Lung (tissue), 12 donors: ENCODE data around the gene MYPOP. TPM values are rescaled to one million over a fixed set of nuclear protein-coding genes. Genes with fewer than 3 reads are reported as not detected.

Source experiments
- ATAC-seq: fragments of 200-7000 bp; cut with Tn5 transposase; one replicate; pipeline ENCODE4 v1.9.1; 2020; ENCODE audit warnings: moderate number of reproducible peaks; ENCODE audit not compliant: insufficient read depth, low FRiP score
- DNase-seq, 3 donors: peaks; one replicate each; pipeline ENCODE4 v3.0.0-alpha.2; 2013 to 2017
- H3K27ac ChIP-seq, 2 donors: one replicate each; pipeline ENCODE4 v1.5.1; 2013; ENCODE audit warnings: mild to moderate bottlenecking in 2 of 2, moderate library complexity in 2 of 2, control low read depth in 1 of 2, inconsistent platforms in 1 of 2, low read depth in 1 of 2, low read length in 1 of 2
- H3K27me3 ChIP-seq, 3 donors: one replicate each; pipeline ENCODE4 v1.5.1; 2013; ENCODE audit warnings: low read length in 2 of 3; ENCODE audit not compliant: control insufficient read depth in 3 of 3, insufficient read depth in 3 of 3
- H3K36me3 ChIP-seq, 4 donors: one replicate each; pipeline ENCODE4 v1.5.1; 2013; ENCODE audit warnings: low read length in 4 of 4, mild to moderate bottlenecking in 1 of 4, moderate library complexity in 1 of 4; ENCODE audit not compliant: control insufficient read depth in 4 of 4, insufficient read depth in 4 of 4
- H3K4me1 ChIP-seq, 5 donors: one replicate each; pipeline ENCODE4 v1.5.1; 2013; ENCODE audit warnings: low read length in 5 of 5, mild to moderate bottlenecking in 2 of 5, moderate library complexity in 1 of 5; ENCODE audit not compliant: control insufficient read depth in 5 of 5, insufficient read depth in 5 of 5
- H3K4me3 ChIP-seq: one replicate; pipeline ENCODE4 v1.5.1; 2013; ENCODE audit warnings: mild to moderate bottlenecking, control low read depth, moderate library complexity
- H3K9ac ChIP-seq, 2 donors: one replicate each; pipeline ENCODE4 v1.5.1; 2013; ENCODE audit warnings: low read length in 2 of 2, control low read depth in 1 of 2; ENCODE audit not compliant: insufficient read depth in 1 of 2
- H3K9me3 ChIP-seq, 4 donors: one replicate each; pipeline ENCODE4 v1.5.1; 2013; ENCODE audit warnings: low read length in 3 of 4, mild to moderate bottlenecking in 1 of 4, moderate library complexity in 1 of 4; ENCODE audit not compliant: control insufficient read depth in 4 of 4, insufficient read depth in 3 of 4
- WGBS, 2 donors: extraction: QIAGEN DNeasy Blood & Tissue Kit; methylation state at CpG; one replicate each; pipeline ENCODE4 v1.1.7; 2013; 5-methylcytosine and 5-hydroxymethylcytosine counted together
- polyA plus RNA-seq, 2 donors: library from polyadenylated mRNA; stranded (reverse); fragments of 200-250 nt; gene quantifications; one replicate each; pipeline ENCODE4 v1.2.1, GENCODE V29; 2013
- total RNA-seq, 2 donors: library from RNA; depleted of rRNA in 1 of 2; stranded (reverse); fragments of >200 nt in 1 of 2; gene quantifications; one replicate each; pipeline ENCODE4 v1.2.1, GENCODE V29; 2014 to 2021
- TF ChIP-seq, protein P1 (sequence below): IDR thresholded peaks from 2 replicates; pipeline ENCODE4 v1.5.1; 2012; ENCODE audit warnings: mild to moderate bottlenecking; ENCODE audit errors: control extremely low read depth, extremely low read depth
- donor health status: control.
- donor health status: control.
- donor health status: Bipolar disorder and iron deficiency.
- donor health status: healthy.
- donor health status: DM: yes; HTN: yes; CAD: no.

The MYPOP gene
- total and polyA plus RNA-seq, 4 donors = 2.9 to 6.7 (median 4.5) TPM

GRCh38 chr19:45876411-45877197, 25.8 kb downstream of the MYPOP start:
- no peaks in the 10 kb centered on the region for H3K36me3 ChIP-seq
- no peaks in the 10 kb centered on the region for H3K27me3 ChIP-seq
- no peaks in the 10 kb centered on the region for H3K9me3 ChIP-seq
- peaks cover 0 to 17% (median 3%) of the 10 kb centered on the region in 5 donors for H3K4me1 ChIP-seq
- TF ChIP-seq, protein P1, sequence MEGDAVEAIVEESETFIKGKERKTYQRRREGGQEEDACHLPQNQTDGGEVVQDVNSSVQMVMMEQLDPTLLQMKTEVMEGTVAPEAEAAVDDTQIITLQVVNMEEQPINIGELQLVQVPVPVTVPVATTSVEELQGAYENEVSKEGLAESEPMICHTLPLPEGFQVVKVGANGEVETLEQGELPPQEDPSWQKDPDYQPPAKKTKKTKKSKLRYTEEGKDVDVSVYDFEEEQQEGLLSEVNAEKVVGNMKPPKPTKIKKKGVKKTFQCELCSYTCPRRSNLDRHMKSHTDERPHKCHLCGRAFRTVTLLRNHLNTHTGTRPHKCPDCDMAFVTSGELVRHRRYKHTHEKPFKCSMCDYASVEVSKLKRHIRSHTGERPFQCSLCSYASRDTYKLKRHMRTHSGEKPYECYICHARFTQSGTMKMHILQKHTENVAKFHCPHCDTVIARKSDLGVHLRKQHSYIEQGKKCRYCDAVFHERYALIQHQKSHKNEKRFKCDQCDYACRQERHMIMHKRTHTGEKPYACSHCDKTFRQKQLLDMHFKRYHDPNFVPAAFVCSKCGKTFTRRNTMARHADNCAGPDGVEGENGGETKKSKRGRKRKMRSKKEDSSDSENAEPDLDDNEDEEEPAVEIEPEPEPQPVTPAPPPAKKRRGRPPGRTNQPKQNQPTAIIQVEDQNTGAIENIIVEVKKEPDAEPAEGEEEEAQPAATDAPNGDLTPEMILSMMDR = no peak
- H3K4me3 ChIP-seq = peak overlapping the region; percentile 13
- H3K27ac ChIP-seq = peak overlapping the region in 1 of 2 donors; percentile 42
- no peak for ATAC-seq
- peak overlapping the region in 1 of 2 donors; percentile 32 for H3K9ac ChIP-seq
- WGBS, 2 donors = 2 to 7% methylated on average over 41 of the region's 41 CpGs
- peak; percentile 67 to 80 (median 73) for DNase-seq

GRCh38 chr19:45876161-45876410, 26.3 kb downstream of the MYPOP start:
- H3K27me3 ChIP-seq = no peaks in the 10 kb centered on the region
- no peak for DNase-seq
- peak overlapping the region in 1 of 2 donors; percentile 26 for H3K9ac ChIP-seq
- WGBS, 2 donors = 48% methylated on average over 4 of the region's 4 CpGs
- no peaks in the 10 kb centered on the region for H3K9me3 ChIP-seq
- no peaks in the 10 kb centered on the region for H3K36me3 ChIP-seq
- TF ChIP-seq, protein P1 = no peak
- peaks cover 0 to 17% (median 3%) of the 10 kb centered on the region in 5 donors for H3K4me1 ChIP-seq
- no peak for ATAC-seq
- H3K4me3 ChIP-seq = no peak overlapping the region
- H3K27ac ChIP-seq = no peak overlapping the region

DNA sequence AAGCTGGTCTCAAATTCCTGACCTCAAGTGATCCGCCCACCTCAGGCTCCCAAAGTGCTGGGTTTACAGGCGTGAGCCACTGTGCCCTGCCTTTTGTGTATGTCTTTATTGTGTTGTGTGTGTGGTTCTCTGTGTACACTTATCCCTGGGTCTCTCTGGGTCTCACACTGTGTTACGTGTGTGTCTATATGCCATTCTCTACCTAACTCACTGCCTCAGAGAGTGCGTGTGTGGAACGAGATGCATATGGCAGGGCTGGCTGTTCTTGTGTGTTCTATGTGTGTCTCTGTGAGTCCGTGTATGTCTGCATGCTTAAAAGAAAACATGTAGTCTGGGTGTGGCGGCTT, 27.8 kb downstream of the MYPOP start:
- no peak overlapping the region for H3K9ac ChIP-seq
- TF ChIP-seq, protein P1 = no peak
- no peaks in the 10 kb centered on the region for H3K9me3 ChIP-seq
- H3K4me3 ChIP-seq = no peak overlapping the region
- no peaks in the 10 kb centered on the region for H3K36me3 ChIP-seq
- H3K4me1 ChIP-seq = peaks cover 0 to 17% (median 3%) of the 10 kb centered on the region in 5 donors
- no peak for DNase-seq
- ATAC-seq = no peak
- 88 to 91% methylated on average over 7 of the region's 7 CpGs for WGBS, 2 donors
- H3K27ac ChIP-seq = no peak overlapping the region
- H3K27me3 ChIP-seq = no peaks in the 10 kb centered on the region
